Measurements from ENCODE around the gene BICDL2.

GRCh38 chr16:3056336-3057180 lies 19.8 kb upstream of the BICDL2 start:
- TF ChIP-seq, protein P1, sequence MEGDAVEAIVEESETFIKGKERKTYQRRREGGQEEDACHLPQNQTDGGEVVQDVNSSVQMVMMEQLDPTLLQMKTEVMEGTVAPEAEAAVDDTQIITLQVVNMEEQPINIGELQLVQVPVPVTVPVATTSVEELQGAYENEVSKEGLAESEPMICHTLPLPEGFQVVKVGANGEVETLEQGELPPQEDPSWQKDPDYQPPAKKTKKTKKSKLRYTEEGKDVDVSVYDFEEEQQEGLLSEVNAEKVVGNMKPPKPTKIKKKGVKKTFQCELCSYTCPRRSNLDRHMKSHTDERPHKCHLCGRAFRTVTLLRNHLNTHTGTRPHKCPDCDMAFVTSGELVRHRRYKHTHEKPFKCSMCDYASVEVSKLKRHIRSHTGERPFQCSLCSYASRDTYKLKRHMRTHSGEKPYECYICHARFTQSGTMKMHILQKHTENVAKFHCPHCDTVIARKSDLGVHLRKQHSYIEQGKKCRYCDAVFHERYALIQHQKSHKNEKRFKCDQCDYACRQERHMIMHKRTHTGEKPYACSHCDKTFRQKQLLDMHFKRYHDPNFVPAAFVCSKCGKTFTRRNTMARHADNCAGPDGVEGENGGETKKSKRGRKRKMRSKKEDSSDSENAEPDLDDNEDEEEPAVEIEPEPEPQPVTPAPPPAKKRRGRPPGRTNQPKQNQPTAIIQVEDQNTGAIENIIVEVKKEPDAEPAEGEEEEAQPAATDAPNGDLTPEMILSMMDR (IDR thresholded peaks at IDR 0.05): no peak
- TF ChIP-seq POLR2AphosphoS5 (IDR thresholded peaks at IDR 0.05; ENCODE audit: low read depth, low read length): no peak
- no peak for TF ChIP-seq REST (IDR thresholded peaks at IDR 0.05; ENCODE audit: low read depth, low read length)
- no peak for TF ChIP-seq USF1 (IDR thresholded peaks at IDR 0.05; ENCODE audit: borderline replicate concordance, low read depth)
- TF ChIP-seq NFIC (IDR thresholded peaks at IDR 0.05; ENCODE audit: borderline replicate concordance): no peak
- TF ChIP-seq TAF1 (IDR thresholded peaks at IDR 0.05; ENCODE audit: borderline replicate concordance, low read depth, low read length): no peak
- TF ChIP-seq SMC3 (IDR thresholded peaks at IDR 0.05; ENCODE audit: low read depth, low read length): no peak
- TF ChIP-seq TEAD4 (IDR thresholded peaks at IDR 0.05; ENCODE audit: borderline replicate concordance, insufficient read depth): no peak
- no peak for TF ChIP-seq GABPA (IDR thresholded peaks at IDR 0.05; ENCODE audit: low read depth)
- TF ChIP-seq SIN3A (IDR thresholded peaks at IDR 0.05; ENCODE audit: borderline replicate concordance, low read depth, low read length): no peak
- no peak for TF ChIP-seq JUND (IDR thresholded peaks at IDR 0.05)
- no peak for TF ChIP-seq FOXM1 (IDR thresholded peaks at IDR 0.05; ENCODE audit: low read depth)
- no peak for TF ChIP-seq FOXJ3 (CRISPR knock-in tag; IDR thresholded peaks at IDR 0.05)

All from SK-N-SH (cell line).